CD4-positive, alpha-beta T cell treated with Interleukin-17A for 1 hour (primary cell): ENCODE measurements around the gene AGAP1.
"Not testable (repeated sequence)": the region's sequence is repeated elsewhere in the genome, so short reads cannot be mapped to it uniquely, and the experiment has no call there.

ENCODE experiments used
- DNase-seq: peaks from one replicate; pipeline ENCODE4 v3.0.0-alpha.2; 2020

The AGAP1 gene

DNA sequence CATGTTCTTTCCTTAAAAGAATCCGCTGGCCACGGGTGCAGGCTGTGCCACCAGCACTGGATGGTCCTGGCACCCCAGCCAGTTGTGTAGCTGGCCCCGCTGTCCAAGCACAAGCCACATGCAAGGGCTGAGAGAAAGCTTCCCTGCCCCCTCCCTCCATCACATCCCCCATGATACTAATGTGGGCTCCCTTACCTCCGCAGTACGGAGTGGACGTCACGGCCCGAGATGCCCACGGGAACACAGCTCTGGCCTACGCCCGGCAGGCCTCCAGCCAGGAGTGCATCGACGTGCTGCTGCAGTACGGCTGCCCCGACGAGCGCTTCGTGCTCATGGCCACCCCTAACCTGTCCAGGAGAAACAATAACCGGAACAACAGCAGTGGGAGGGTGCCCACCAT is 629.9 kb downstream of the AGAP1 start:
- no peak for DNase-seq

DNA sequence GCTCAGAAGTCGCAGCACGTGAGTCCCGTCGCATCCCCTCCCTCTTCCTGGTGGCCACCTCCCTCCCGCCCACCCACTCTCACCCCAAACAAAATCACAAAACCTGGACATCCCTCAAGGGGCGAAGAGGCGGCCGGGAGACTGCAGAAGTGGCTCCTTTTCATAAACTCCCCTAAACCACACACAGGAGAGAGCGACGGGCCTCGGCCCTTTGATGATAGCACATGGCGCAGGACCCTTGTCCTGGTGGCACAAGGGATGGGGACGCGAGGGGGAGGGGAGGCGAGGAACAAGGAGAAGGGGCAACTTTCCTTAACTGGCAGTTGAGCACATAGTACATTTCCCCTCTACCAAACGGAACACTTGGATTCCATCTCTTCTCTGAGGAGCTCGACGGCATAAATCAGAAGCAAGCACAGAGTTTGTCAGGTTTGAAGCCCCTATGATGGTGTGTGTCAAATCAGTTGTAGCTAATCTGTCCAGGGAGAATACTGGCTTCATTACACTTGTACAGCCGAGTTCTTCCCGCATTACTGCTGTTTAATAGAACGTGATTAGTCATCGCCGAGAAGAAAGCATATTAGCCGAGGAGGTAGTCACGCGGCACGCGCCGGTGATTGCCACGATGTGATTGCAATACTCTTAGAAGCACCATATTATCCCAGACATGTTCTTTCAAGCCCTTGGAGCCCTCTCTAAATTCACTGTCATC is 630.5 kb downstream of the AGAP1 start:
- no peak for DNase-seq

DNA sequence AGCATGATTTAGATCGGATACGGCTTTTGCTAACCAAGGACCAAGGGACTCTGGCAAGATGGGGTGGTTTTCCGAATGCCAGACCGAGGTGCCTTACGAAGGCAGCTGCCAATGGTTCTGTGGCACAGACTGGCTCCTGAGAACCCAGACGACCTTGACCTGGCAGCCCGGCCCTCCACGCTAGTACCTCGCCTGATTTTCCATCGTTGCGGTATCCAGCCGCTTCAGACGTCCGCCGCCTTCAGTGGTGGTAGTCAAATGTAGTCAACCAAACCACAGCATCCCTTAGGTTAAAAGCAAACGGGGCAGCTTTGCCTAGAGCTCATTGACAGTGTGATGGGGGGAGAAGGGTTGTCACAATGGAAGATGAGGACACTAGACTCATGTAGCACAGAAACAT is 631.7 kb downstream of the AGAP1 start:
- no peak for DNase-seq

DNA sequence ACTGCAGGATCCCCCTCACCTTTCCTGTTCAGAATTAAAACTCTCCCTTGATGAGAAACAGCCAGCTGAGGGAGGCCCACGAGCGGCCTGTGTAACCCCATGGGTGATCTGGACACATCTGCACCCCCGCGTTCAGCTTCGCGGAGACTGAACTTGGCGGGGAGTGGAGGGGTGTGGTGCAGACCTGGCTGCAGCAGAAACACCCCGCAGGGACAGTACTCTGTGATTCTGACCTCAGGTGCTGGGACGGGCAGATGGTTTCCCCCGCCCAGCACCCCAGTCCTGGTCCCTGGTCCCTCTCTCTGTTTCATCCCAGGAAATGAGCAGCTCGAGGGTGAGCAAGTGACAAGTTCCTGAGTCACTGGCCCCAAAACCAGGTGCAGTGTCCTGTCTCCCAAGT is 633.2 kb downstream of the AGAP1 start:
- no peak for DNase-seq

DNA sequence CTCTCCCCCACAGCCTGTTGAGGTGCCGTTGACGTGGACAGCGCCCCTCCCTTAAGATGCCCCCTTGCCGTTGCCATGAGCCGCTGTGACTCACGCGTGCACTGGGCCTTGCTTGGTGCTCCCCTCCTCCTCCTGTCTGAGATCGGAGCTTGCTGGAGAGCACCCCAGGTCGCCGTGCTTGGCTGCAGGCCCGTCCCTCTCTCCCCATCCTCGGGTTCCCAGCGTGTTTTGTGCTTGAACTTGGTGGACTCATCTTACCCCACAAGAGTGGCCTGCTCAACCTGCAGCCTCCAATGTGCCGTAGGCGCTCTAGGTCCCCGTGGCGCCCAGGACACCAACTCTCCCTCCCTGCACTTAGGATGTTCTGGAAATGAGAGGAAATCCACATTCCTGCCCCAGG is 634.5 kb downstream of the AGAP1 start:
- DNase-seq: no peak

DNA sequence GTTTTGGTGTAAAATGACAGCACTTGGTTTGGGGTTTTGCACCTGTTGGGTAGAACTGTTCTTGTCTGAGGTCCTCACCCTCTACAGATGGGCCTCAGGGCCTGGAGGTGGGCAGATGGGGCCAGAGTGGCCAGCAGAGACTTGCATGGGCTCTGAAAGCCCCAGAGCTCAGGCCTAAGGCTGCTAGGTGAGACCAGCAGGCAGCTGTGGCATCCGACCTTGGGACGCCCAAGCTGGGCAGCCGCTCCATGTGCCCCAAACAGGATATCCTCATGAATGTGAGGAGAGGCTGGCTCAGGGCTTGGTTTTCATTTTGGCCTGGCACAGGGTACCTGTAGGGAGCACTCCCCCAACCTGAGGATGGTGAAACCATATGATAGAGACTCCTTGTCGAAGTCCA is 636.1 kb downstream of the AGAP1 start:
- DNase-seq: no peak

DNA sequence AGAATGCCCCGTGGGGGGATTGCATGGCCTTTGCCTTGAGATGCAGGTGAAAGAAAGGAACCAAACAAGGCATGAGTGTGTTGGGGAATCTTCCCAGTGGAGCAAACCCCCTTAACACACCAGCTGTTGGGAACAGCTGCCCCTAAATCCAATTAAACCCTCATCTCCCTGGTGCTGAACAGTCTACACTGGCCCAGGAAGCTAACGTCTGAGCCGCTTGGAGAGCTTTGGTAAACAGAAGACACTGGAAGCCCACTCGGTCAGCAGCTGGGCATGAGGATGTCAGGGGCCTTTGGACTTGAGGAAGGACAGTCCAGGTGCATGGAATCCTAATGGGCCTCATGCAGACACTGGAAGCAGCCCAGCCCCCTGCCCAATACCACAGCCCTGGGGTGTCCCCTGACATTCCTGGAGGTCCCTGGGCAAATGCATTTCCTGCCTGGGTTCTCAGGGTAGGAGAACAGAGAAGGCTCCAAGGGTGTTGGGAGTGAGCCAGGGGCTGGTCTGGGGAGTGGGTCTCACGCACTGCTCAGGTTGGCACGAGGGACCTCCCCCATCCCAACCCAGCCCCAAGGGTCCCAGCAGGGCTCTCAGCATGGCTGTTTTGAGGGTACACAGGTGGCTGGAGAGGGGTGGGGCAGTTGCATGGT is 636.6 kb downstream of the AGAP1 start:
- no peak for DNase-seq

DNA sequence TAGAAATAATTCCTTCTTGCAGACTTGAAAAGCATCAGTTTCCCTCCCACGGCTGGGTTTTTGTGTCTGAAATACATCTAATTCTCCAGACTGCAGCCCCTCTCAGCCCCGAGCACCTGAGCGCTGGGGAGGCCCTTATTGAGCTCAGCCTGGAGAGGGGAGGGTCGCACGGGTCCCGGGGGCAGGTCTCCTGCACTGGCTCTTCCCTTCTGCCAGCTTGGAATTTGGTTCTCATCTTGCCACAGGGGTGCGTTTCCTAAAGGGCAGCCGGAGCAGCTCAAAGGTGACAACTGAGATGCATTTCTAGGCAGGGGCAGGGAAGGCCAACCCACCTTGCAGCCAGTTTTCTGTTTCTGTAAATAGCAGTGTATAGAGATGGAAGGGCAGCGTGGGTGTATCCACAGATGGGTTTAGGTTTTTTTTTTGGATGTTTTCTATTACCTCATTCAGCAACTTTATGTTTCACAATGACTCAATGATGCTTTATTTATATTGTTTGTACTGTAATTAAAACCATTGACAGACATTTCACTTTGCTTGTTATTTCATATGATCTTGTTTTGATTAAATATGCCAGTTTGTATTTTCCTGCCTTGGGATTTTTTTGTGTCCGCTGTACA is 637.3 kb downstream of the AGAP1 start:
- DNase-seq: no peak

DNA sequence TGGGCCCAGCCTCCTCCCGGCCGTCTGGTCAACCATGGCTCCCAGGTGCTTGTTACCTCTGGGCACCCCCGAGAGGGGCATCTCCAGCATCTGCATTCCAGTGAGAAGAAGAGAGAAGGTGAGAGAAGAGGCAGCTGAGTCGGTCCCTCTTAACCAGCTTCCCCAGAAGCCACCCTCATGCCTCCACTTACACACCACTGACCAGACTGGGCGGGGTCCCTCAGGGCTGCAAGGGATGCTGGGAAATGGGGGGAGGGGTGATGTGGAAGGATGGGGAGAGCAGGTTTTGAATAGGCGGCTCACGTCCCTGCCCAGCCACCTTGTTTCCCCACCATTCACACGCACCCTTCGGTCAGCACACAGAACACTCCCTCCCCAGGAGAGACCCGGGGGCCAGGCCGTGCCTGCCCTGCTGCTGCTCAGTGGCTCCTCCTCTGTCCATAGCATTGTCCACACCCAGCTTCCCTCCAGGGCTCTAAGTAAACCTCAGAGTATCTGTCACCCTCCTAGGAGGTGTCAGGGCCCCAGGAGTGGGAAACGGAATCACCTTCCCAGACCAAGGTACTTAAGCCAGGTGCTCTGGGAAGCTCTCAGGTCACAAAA is 639.7 kb downstream of the AGAP1 start:
- no peak for DNase-seq

DNA sequence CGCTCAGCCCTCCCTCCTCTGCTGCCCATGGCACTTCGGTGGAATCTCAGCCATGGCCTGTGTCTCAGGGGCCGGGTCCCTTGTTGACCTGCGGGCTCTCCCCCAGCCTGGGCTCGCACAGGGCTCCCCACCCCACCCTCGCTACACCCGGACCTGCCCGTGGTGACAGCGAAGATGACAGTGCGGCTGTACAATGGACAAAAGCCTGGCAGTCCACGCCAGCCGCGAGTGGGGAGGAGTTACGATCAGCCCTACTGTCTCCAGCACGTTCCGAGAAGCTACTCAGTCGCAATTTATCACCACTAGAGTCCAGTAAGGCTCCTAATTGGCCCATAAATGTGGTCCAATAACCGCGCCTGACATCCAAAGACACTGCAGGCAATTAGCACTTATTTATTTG is 642.7 kb downstream of the AGAP1 start:
- no peak for DNase-seq

DNA sequence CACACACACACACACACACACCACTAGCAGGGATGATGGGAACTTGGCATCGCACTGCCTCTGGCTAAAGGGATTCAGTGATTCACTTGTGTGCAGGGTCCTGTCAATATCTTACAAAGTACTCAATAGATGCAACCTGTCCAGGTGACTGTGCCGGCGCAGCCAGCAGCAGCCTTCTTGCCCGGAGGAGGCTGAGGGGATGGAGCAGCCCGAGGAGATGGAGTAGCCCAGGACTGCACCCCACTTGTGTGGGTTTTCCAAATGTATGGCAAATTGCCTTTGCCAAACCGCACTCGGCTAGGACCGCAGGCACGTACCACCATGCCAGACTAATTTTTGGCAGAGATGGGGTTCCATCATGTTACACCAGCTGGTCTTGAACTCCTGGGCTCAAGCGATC is 643.2 kb downstream of the AGAP1 start:
- no peak for DNase-seq

DNA sequence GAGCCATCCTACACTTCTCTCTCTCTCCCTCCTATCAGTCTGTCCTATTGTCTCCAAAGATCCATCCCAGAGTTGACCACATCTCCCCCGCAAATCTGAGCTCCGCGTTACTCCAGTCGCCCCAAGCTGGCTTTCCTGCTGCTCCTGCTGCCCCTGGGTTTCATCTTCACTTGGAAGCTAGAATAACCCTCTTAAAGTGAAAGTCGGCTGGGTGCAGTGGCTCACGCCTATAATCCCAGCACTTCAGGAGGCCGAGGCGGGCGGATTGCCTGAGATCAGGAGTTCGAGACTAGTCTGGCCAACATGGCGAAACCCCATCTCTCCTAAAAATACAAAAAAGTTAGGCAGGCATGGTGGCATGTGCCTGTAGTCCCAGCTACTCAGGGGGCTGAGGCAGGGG is 647.8 kb downstream of the AGAP1 start:
- DNase-seq: not testable (repeated sequence)

DNA sequence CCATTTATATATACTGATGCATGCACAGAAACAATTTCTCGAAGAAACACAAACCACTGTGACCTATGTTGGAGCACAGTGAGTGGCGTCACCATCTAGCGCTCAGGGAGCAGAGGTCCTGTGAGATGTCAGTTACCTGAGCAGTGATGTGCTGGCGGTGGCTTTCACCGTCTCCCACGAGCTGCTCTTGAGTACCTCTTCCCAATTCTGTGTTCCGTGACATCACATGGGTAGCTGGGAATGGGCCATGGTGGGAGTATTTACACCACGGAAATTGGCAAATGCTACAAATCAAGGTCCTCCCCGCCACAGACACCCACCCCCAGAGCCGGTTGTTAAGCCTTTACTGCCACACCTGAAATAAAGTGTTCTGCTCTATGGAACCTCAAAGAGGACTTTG is 650.0 kb downstream of the AGAP1 start:
- no peak for DNase-seq

DNA sequence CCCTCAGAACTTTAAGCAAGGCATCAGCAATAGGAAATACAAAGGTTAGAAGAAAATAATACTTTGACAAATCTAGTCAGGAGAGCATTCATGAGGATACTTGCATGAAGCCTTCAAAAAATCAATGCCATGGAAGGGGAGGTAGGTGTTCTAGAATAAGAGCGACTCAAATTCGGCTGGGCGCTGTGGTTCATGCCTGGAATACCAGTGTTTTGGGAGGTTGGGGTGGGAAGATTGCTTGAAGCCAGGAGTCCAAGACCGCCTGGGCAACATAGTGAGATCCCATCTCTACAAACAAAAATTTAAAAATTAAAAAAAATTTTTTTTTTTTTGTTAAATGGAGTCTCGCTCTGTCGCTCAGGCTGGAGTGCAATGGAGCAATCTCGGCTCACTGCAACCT is 652.6 kb downstream of the AGAP1 start:
- no peak for DNase-seq

DNA sequence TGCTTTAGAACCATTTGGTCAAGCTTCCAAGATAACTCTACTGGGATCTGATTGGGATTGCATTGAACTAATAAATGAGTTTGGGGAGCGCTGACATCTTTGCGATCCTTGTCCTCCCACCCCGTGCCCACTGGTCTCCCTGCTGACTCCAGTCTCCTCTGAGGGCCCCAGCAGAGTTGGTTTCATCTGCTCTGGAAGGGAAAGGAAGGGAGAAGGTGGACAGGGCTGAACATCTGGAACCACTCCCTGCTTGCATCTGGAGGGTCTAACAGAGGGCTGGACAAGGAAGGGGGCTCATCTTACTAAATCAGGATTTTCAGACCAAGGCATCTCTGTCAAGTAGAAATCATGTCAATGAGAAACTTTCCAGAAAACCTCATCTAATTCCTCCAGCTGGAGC is 661.6 kb downstream of the AGAP1 start:
- DNase-seq: no peak

DNA sequence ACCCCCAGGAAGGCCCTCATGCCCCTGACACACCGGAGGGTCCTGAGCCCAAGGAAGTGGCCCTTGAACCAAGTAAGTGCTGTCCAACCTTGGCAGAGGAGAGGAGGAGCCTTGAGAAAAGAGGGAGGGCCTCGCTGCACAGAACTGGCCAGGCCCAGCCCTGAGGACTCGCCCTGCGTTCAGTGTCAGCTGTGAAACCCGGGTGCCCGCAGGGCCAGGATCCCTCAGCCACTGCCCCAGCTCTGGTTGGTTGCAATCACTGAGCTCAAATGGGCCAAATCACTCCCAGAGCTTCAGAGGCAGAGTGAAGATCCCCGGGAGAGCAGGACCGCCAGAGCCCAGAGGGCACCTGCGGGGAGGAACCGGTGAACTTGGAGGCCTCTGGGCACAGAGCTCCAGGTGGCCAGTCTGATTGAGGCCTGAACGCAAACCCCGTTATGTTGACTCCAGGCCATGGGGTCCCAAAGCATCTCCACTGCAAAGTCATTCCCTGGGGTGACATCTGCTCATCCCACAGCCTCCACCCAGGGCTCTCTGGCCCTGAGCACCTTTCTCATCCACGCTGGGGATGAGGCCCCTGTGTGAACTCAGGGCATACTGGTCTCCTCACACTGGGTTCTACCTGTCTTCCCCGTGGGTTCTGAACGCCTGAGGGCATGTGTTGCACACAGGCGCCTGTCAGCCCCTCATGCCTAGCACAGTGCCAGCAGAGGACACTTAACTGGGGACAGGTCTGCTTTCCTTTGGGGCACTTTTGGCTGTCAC is 662.4 kb downstream of the AGAP1 start:
- no peak for DNase-seq

DNA sequence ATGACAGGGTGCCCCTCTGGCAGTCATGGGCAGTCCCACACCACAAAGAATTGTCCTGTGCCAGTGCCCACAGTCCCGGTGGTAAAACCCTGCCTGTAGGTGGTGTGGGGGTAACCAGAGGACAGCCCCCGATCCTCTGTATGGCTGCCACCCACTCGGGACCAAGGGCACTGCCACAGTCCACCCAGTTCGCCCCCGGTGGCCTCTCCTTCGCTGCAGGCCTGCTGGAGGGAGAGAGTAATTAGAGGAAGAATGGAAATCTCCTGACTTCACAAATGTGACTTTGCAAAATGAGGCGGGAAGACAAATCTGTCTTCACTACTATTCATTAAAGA is 663.0 kb downstream of the AGAP1 start:
- no peak for DNase-seq

DNA sequence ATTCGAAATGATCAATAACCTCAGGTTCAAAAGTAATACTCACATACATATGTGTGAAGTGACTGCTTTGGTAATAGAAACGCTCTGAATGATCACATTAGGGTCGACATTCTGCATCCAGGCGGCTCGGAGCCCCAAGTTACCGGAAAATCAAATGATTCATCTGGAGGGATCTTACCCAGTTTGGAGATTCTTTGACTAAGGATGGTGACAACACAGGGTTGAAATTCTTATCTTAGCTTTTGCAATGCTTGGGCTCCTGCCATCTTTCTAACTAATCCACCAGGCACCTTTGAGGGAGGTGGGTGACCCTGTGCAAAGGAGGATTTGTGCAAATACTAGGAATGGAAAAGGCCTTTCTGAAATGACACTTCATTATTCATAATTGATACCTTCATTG is 663.5 kb downstream of the AGAP1 start:
- no peak for DNase-seq

DNA sequence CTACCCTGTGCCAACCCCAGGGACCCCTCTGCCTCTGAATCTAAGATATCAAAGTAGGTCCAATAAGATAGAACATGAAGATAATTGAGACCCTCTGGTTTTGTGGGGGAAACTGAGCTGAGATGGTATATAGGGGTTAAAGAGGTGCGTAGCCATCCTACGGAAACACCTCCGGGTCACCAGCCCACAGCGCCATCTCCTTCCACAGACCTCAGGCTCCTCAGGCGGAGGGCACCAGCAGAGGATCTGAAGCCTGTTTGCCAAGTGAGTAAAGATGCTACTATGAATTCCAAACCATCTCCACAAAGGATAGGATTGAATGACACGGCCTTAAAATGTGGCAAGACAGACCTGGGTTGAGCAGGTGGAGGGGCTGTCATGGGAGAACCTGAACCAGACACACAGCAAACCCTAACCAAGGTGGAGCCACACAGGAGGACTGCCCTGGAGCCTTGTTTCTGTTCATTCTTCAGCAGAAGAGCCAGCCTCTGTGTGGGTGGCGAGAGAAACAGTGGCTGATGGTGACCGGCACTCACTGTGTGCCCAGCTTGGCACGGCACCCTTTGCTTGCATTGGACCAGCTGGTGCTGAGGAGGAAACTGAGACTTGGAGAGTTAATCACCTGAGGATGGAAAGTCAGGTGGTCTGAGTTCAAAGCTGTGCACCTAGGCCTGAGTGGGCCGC is 664.1 kb downstream of the AGAP1 start:
- DNase-seq: no peak

DNA sequence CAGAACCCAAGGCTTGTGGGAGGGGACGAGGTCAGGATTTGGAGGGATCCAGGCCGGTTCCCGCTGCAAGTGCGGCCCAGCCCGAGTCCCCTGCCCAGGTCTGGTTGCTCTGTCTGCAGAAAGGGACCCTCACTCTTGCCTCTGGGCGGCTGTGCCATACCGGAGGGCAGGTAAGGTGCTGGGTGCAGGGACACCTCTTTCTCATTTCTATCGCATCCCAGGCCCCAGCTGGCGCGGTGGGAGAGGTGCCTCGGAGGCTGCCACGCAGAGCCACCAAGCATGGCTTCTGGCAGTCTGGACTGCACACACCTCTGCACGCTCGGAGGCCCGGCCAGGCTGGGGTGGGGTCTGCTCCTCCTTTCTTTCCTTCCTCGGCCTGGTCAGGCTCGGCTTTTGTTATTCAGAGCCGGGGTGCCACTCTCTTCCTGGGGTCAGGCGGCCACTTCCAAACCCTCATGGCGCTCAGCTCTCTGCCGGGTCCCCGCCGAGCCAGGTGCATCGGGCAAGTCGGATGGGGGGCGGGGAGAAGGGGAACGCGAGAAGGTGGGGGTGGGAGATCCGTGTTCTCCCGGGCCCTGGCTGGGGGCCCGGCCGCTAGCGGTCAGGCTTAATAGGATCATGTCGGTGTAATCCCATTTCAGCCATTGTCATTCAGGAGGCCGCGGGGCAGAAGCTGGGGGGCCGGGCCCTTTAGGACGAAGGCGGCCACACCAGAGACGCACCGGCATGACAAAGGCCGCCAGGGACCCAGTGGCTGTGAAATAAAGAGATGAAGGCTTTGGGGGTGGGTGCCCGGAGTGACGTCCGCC is 665.3 kb downstream of the AGAP1 start:
- no peak for DNase-seq

DNA sequence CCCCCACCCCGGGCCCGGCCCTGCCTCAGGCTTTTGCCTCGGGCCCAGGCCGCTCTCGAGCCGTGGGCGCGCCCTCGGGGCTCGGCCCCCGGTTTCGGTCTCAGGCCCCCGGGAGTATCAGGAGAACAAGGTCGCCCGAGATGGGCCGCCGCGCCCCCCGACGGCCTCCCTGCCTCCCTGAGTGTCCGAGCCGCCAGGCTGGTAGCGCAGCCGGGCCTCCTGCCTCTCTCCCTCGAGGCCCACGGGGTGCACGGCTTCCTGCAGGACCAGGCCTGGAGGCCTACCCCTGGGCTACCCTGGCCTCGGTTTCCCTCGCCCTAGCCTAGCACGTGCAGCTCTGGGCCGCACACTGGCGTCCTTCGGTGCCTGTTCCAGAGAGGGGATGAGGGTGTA is 665.9 kb downstream of the AGAP1 start:
- DNase-seq: no peak
